Osteocyte (in vitro differentiated cells): ENCODE results near the gene FRMD1. TPM values are rescaled to one million over a fixed set of nuclear protein-coding genes. Genes with fewer than 3 reads are reported as not detected.

Experiments
- DNase-seq: peaks from one replicate; pipeline ENCODE4 v3.0.0; 2021; ENCODE audit warnings: mixed read lengths; ENCODE audit not compliant: unreplicated experiment; ENCODE audit errors: extremely low spot score
- H3K27ac Mint-ChIP-seq: one replicate; pipeline ENCODE4 v1.8.0; 2021; ENCODE audit warnings: mild to moderate bottlenecking, mixed read lengths; ENCODE audit not compliant: unreplicated experiment
- H3K27me3 Mint-ChIP-seq: one replicate; pipeline ENCODE4 v1.8.0; 2021; ENCODE audit warnings: mixed read lengths; ENCODE audit not compliant: unreplicated experiment
- H3K36me3 Mint-ChIP-seq: one replicate; pipeline ENCODE4 v1.8.0; 2021; ENCODE audit warnings: mixed read lengths; ENCODE audit not compliant: unreplicated experiment
- H3K4me1 Mint-ChIP-seq: one replicate; pipeline ENCODE4 v1.8.0; 2021; ENCODE audit warnings: mixed read lengths; ENCODE audit not compliant: unreplicated experiment
- H3K4me3 Mint-ChIP-seq: one replicate; pipeline ENCODE4 v1.8.0; 2021; ENCODE audit warnings: mild to moderate bottlenecking, moderate library complexity, mixed read lengths; ENCODE audit not compliant: unreplicated experiment
- H3K9me3 Mint-ChIP-seq: one replicate; pipeline ENCODE4 v1.8.0; 2021; ENCODE audit warnings: mixed read lengths; ENCODE audit not compliant: unreplicated experiment
- total RNA-seq: library from RNA; stranded (reverse); gene quantifications from 2 replicates; pipeline ENCODE4 v1.2.1, GENCODE V29; 2021
- TF ChIP-seq, protein P1 (sequence below): fragments of 200-600 bp; sonication (generic); IDR thresholded peaks from 2 replicates; pipeline ENCODE4 v1.5.0; 2021; ENCODE audit warnings: antibody characterized with exemption, mild to moderate bottlenecking, moderate library complexity

FRMD1 gene
- total RNA-seq, 1 donor from 2014 or later, result 0.05 TPM

DNA sequence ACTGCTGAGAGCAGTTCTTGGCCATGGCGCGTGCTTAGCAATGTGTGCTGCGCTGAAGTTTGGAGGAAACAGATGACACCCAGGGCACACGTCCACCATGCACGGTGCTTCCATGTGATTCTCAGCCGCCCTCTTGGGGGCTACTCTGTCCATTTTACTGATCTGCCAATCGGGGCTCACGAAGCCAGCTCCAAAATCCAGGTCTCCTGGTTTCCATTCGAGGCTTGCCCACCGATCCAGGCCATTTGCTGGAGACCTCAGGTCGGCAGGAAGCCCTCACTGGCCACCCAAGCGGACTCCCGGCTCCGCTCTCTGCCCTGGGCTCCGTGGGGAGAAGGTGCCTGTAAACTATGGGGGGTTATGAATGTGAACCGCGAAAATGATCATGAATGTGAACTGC lies 11.7 kb upstream of the FRMD1 start:
- H3K4me3 Mint-ChIP-seq, result no peak overlapping the region
- no peak for DNase-seq
- H3K36me3 Mint-ChIP-seq, result no peaks in the 10 kb centered on the region
- no peaks in the 10 kb centered on the region for H3K9me3 Mint-ChIP-seq
- no peaks in the 10 kb centered on the region for H3K27me3 Mint-ChIP-seq
- no peak overlapping the region for H3K27ac Mint-ChIP-seq
- TF ChIP-seq, protein P1, sequence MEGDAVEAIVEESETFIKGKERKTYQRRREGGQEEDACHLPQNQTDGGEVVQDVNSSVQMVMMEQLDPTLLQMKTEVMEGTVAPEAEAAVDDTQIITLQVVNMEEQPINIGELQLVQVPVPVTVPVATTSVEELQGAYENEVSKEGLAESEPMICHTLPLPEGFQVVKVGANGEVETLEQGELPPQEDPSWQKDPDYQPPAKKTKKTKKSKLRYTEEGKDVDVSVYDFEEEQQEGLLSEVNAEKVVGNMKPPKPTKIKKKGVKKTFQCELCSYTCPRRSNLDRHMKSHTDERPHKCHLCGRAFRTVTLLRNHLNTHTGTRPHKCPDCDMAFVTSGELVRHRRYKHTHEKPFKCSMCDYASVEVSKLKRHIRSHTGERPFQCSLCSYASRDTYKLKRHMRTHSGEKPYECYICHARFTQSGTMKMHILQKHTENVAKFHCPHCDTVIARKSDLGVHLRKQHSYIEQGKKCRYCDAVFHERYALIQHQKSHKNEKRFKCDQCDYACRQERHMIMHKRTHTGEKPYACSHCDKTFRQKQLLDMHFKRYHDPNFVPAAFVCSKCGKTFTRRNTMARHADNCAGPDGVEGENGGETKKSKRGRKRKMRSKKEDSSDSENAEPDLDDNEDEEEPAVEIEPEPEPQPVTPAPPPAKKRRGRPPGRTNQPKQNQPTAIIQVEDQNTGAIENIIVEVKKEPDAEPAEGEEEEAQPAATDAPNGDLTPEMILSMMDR, result no peak
- peaks cover 41% of the 10 kb centered on the region for H3K4me1 Mint-ChIP-seq

DNA sequence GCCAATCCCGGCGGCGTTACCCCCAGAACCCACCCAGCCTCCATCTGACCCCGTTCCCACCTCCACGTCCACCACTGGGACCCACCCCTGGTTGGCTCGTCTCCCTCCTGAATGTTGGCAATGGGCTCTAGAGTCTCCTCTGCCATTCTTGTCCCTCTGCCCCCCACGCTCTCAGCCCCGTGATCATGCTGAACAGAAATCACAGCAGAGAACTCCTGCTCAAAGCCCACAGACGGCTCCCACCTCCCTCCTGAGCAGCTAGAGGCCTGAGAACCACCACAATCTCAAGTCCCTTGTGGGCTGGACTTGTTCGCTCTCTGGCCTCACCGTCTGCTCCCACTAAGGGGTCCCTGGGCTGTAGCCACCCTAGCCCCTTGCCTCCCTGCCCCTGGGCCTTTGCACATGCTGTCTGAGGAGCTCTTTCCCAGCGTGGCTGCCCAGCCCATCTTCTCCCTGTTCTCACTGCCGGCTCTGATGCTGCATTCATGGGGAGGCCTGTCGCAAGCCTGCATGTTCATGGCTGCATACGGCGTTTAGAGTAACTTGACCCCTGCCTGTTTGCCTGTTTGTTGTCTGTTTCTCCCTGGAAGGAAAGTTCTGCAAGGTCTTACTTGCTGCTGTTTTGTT lies 11.2 kb upstream of the FRMD1 start:
- H3K4me1 Mint-ChIP-seq, result peaks cover 41% of the 10 kb centered on the region
- TF ChIP-seq, protein P1, result no peak
- H3K27ac Mint-ChIP-seq, result no peak overlapping the region
- H3K9me3 Mint-ChIP-seq, result no peaks in the 10 kb centered on the region
- DNase-seq, result no peak
- H3K36me3 Mint-ChIP-seq, result no peaks in the 10 kb centered on the region
- no peak overlapping the region for H3K4me3 Mint-ChIP-seq
- H3K27me3 Mint-ChIP-seq, result no peaks in the 10 kb centered on the region

DNA sequence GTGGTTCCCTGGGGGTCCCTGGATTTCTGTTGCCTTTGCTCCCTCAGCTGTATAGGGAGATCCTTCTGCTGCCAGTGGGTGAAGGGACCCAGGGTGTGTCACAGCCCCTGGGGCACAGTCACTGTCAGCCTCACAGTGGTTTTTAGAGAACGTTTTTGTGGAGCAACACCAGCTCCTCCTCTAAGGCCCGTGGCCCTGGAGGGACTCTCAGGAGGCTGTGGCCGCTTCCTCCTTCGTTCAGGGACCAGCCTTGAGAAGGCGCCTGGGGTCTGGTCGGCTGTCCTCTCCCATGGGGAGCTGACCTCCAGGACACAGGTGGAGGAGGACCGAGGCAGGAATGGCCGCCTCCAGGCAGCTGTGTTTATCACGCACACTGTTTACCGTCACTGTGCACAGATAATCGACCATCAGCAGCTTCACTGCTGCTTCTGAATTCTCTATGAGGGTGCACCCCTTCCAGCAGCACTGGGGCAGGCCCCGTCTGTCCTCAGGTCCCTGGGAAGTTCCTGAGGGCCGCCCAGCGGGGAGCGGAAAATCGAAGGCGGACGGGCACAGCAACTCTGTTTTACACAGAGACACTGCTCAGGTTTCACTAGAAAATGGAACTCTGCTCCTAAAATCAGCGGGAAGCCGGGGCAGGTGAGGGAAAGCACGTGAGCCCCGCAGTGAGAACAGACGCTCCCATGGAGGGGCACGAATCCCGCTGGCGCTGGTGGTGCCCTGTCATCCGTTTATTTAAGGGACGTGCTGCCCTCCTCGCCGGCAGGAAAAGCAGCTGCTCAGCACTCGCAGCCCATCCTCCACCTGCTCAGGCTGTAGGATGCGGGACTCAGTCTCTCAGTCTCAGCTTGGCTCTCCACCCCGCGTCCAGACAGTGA lies 10.4 kb upstream of the FRMD1 start:
- DNase-seq, result no peak
- no peaks in the 10 kb centered on the region for H3K9me3 Mint-ChIP-seq
- H3K27ac Mint-ChIP-seq, result peak overlapping the region; percentile 85
- TF ChIP-seq, protein P1, result no peak
- no peaks in the 10 kb centered on the region for H3K36me3 Mint-ChIP-seq
- H3K4me1 Mint-ChIP-seq, result peaks cover 41% of the 10 kb centered on the region
- H3K4me3 Mint-ChIP-seq, result no peak overlapping the region
- H3K27me3 Mint-ChIP-seq, result no peaks in the 10 kb centered on the region

DNA sequence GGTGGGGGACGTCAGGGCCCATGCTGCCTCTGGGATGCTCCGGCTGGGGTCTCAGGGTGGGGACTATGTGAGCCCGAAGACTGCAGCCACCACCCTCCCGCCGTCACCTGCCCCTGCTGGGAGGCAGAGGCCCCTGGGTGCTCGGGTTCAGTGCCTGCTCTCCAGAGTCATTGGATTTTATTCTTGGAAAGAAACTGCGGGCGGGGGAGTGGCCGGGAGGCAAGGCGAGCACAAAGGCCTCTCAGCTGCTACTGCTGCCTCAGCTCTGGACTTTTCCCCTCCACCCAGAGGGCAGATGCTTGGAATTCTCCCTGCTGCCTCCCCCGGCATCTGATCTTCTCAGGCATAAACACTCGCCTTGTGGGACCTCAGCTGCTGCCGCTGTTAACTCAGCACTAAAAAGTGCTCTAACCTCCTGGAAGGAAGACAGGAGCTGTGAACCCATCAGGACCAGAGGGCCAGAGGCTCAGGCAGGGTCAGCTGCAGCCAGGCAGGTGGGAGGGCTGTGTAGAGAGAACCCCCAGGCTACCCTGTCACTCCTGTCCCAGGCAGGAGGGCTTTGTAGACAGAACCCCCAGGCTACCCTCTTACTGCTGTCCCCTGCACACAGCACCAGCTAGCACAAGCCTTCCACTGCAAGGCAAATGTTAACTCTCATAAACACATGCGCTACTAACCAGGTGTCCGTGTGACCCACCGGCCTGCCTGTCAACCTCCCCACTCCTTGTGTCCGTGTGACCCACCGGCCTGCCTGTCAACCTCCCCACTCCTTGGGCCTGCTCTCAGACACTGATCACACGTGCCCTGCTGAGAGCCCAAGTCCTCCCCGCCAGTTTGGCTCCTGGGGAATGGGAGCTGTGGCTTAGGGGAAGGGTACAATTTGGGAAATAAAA lies 9.4 kb upstream of the FRMD1 start:
- Mint-ChIP-seq H3K4me3 (no peak overlapping the region), H3K27ac (peak overlapping the region; percentile 85), H3K36me3 (no peaks in the 10 kb centered on the region), H3K4me1 (peaks cover 43% of the 10 kb centered on the region), H3K9me3 (no peaks in the 10 kb centered on the region), H3K27me3 (peaks cover 2% of the 10 kb centered on the region)
- TF ChIP-seq, protein P1, result no peak
- peak; percentile 92 for DNase-seq
